Measurements from ENCODE around the gene DDN. TPM values are rescaled to one million over a fixed set of nuclear protein-coding genes. Genes with fewer than 3 reads are reported as not detected.
A peak's percentile ranks its signal among the peaks of the same experiment; 100 is the strongest.

Gene DDN
- total RNA-seq, 3 donors from 2014 or later = 0.57 to 1.4 (median 1.2) TPM

- Mint-ChIP-seq H3K27me3 (ENCODE audit: low read depth) (peaks cover 54% of the 10 kb centered on the region), H3K4me3 (no peak overlapping the region), H3K4me1 (ENCODE audit: low read depth) (peaks cover 48% of the 10 kb centered on the region), H3K36me3 (ENCODE audit: insufficient read depth) (no peaks in the 10 kb centered on the region), H3K9me3 (no peaks in the 10 kb centered on the region)
- DNase-seq (no peak), ATAC-seq (no peak)
Measured at GRCh38 chr12:48973941-48974673, 25.1 kb downstream of the DDN start.

- H3K36me3 Mint-ChIP-seq (ENCODE audit: insufficient read depth) = no peaks in the 10 kb centered on the region
- H3K4me1 Mint-ChIP-seq (ENCODE audit: low read depth) = peaks cover 46% of the 10 kb centered on the region
- no peaks in the 10 kb centered on the region for H3K9me3 Mint-ChIP-seq
- ATAC-seq = no peak
- DNase-seq = no peak
- H3K4me3 Mint-ChIP-seq = no peak overlapping the region
- H3K27me3 Mint-ChIP-seq (ENCODE audit: low read depth) = peaks cover 52% of the 10 kb centered on the region
Measured at GRCh38 chr12:48973531-48973930, 25.6 kb downstream of the DDN start.

GRCh38 chr12:48972952-48973483 lies 26.2 kb downstream of the DDN start:
- no peak for ATAC-seq
- H3K4me3 Mint-ChIP-seq = no peak overlapping the region
- H3K9me3 Mint-ChIP-seq = no peaks in the 10 kb centered on the region
- peaks cover 52% of the 10 kb centered on the region for H3K27me3 Mint-ChIP-seq (ENCODE audit: low read depth)
- no peaks in the 10 kb centered on the region for H3K36me3 Mint-ChIP-seq (ENCODE audit: insufficient read depth)
- DNase-seq = no peak
- H3K4me1 Mint-ChIP-seq (ENCODE audit: low read depth) = peaks cover 46% of the 10 kb centered on the region

- H3K4me3 Mint-ChIP-seq = peak overlapping the region; percentile 63
- H3K9me3 Mint-ChIP-seq = no peaks in the 10 kb centered on the region
- no peaks in the 10 kb centered on the region for H3K36me3 Mint-ChIP-seq (ENCODE audit: insufficient read depth)
- DNase-seq = no peak
- H3K27me3 Mint-ChIP-seq (ENCODE audit: low read depth) = peaks cover 46% of the 10 kb centered on the region
- H3K4me1 Mint-ChIP-seq (ENCODE audit: low read depth) = peaks cover 41% of the 10 kb centered on the region
- peak; percentile 34 to 38 for ATAC-seq
Measured at GRCh38 chr12:48972213-48972951, 26.8 kb downstream of the DDN start.

- DNase-seq (no peak), ATAC-seq (no peak)
- no peaks in the 10 kb centered on the region for H3K9me3 Mint-ChIP-seq
- peaks cover 45% of the 10 kb centered on the region for H3K27me3 Mint-ChIP-seq (ENCODE audit: low read depth)
- H3K36me3 Mint-ChIP-seq (ENCODE audit: insufficient read depth) = no peaks in the 10 kb centered on the region
- H3K4me1 Mint-ChIP-seq (ENCODE audit: low read depth) = peaks cover 35% of the 10 kb centered on the region
- H3K4me3 Mint-ChIP-seq = peak overlapping the region; percentile 63
Measured at GRCh38 chr12:48970702-48971334, 28.4 kb downstream of the DDN start.

- Mint-ChIP-seq H3K4me3 (peak overlapping the region; percentile 16), H3K27me3 (ENCODE audit: low read depth) (peaks cover 44% of the 10 kb centered on the region), H3K4me1 (ENCODE audit: low read depth) (peaks cover 35% of the 10 kb centered on the region), H3K36me3 (ENCODE audit: insufficient read depth) (no peaks in the 10 kb centered on the region), H3K9me3 (no peaks in the 10 kb centered on the region)
- peak; percentile 59 for DNase-seq
- ATAC-seq = peak; percentile 55 to 56
Measured at GRCh38 chr12:48969833-48970701, 29.1 kb downstream of the DDN start.

GRCh38 chr12:48969160-48969771 lies 29.9 kb downstream of the DDN start:
- no peak for ATAC-seq
- peaks cover 35% of the 10 kb centered on the region for H3K4me1 Mint-ChIP-seq (ENCODE audit: low read depth)
- no peaks in the 10 kb centered on the region for H3K9me3 Mint-ChIP-seq
- H3K27me3 Mint-ChIP-seq (ENCODE audit: low read depth) = peaks cover 41% of the 10 kb centered on the region
- no peaks in the 10 kb centered on the region for H3K36me3 Mint-ChIP-seq (ENCODE audit: insufficient read depth)
- H3K4me3 Mint-ChIP-seq = peak overlapping the region; percentile 16
- no peak for DNase-seq

- Mint-ChIP-seq H3K4me3 (no peak overlapping the region), H3K4me1 (ENCODE audit: low read depth) (peaks cover 35% of the 10 kb centered on the region), H3K9me3 (no peaks in the 10 kb centered on the region), H3K27me3 (ENCODE audit: low read depth) (peaks cover 34% of the 10 kb centered on the region), H3K36me3 (ENCODE audit: insufficient read depth) (no peaks in the 10 kb centered on the region)
- ATAC-seq = no peak
- DNase-seq = no peak
Measured at GRCh38 chr12:48968467-48968866, 30.7 kb downstream of the DDN start.

GRCh38 chr12:48967991-48968390 lies 31.2 kb downstream of the DDN start:
- Mint-ChIP-seq H3K4me1 (ENCODE audit: low read depth) (peaks cover 35% of the 10 kb centered on the region), H3K9me3 (no peaks in the 10 kb centered on the region), H3K4me3 (no peak overlapping the region), H3K36me3 (ENCODE audit: insufficient read depth) (no peaks in the 10 kb centered on the region), H3K27me3 (ENCODE audit: low read depth) (peaks cover 29% of the 10 kb centered on the region)
- no peak for ATAC-seq
- DNase-seq = no peak

GRCh38 chr12:48966177-48966895 lies 32.8 kb downstream of the DDN start:
- no peak for ATAC-seq
- no peak for DNase-seq
- Mint-ChIP-seq H3K36me3 (ENCODE audit: insufficient read depth) (no peaks in the 10 kb centered on the region), H3K9me3 (no peaks in the 10 kb centered on the region), H3K4me3 (no peak overlapping the region), H3K27me3 (ENCODE audit: low read depth) (peaks cover 17% of the 10 kb centered on the region), H3K4me1 (ENCODE audit: low read depth) (peaks cover 24% of the 10 kb centered on the region)

GRCh38 chr12:48965298-48965838 lies 33.8 kb downstream of the DDN start:
- H3K4me1 Mint-ChIP-seq (ENCODE audit: low read depth) = peaks cover 14% of the 10 kb centered on the region

GRCh38 chr12:48961801-48962200 lies 37.4 kb downstream of the DDN start:
- no peak overlapping the region for H3K4me3 Mint-ChIP-seq
- DNase-seq (no peak), ATAC-seq (no peak)
- peaks cover 6% of the 10 kb centered on the region for H3K4me1 Mint-ChIP-seq (ENCODE audit: low read depth)
- H3K27me3 Mint-ChIP-seq (ENCODE audit: low read depth) = no peaks in the 10 kb centered on the region
- H3K9me3 Mint-ChIP-seq = no peaks in the 10 kb centered on the region
- H3K36me3 Mint-ChIP-seq (ENCODE audit: insufficient read depth) = no peaks in the 10 kb centered on the region

More at GRCh38 chr12:48965298-48965838, 33.8 kb downstream of the DDN start:
- H3K4me3 Mint-ChIP-seq = no peak overlapping the region
- H3K27me3 Mint-ChIP-seq (ENCODE audit: low read depth) = peaks cover 7% of the 10 kb centered on the region
- DNase-seq (no peak), ATAC-seq (peak in 1 of 2 donors; percentile 36)
- H3K36me3 Mint-ChIP-seq (ENCODE audit: insufficient read depth) = no peaks in the 10 kb centered on the region
- no peaks in the 10 kb centered on the region for H3K9me3 Mint-ChIP-seq

GRCh38 chr12:48961331-48961730 lies 37.8 kb downstream of the DDN start:
- H3K4me3 Mint-ChIP-seq = no peak overlapping the region
- DNase-seq (no peak), ATAC-seq (no peak)
- no peaks in the 10 kb centered on the region for H3K27me3 Mint-ChIP-seq (ENCODE audit: low read depth)
- no peaks in the 10 kb centered on the region for H3K9me3 Mint-ChIP-seq
- peaks cover 11% of the 10 kb centered on the region for H3K4me1 Mint-ChIP-seq (ENCODE audit: low read depth)
- H3K36me3 Mint-ChIP-seq (ENCODE audit: insufficient read depth) = no peaks in the 10 kb centered on the region

Measured in activated T-cell treated with anti-CD3 and anti-CD28 coated beads, Interleukin-2, amount 50 U/mL, for 4 hours (primary cell).